ENCODE data around the gene TMEM205. TPM values are rescaled to one million over a fixed set of nuclear protein-coding genes. Genes with fewer than 3 reads are reported as not detected.
A peak's percentile ranks its signal among the peaks of the same experiment; 100 is the strongest.

TMEM205 gene
- total RNA-seq (2022) (82.0 and 94.4 TPM in 2 replicates), Bru-seq, nascent RNA (percentile 71 among the genes with signal in this experiment), BruChase-seq, experiment 1, labeled RNA remaining after a 6-hour chase (percentile 92 among the genes with signal in this experiment), BruChase-seq, experiment 2, labeled RNA remaining after a 2-hour chase (percentile 86 among the genes with signal in this experiment)
- long read RNA-seq, transcript TMEM205-203 (2 exons, 1,147 nt) = minor isoform, 9 of 172 reads
- long read RNA-seq, transcript TMEM205-210 (4 exons, 840 nt) = minor isoform, 15 of 172 reads
- long read RNA-seq, transcript TMEM205-216 (4 exons, 792 nt) = major isoform, 113 of 172 reads
- long read RNA-seq, transcript TMEM205-205 (4 exons, 677 nt) = minor isoform, 21 of 172 reads
- long read RNA-seq, partial matches to known transcripts = 0 of 172 reads
- long read RNA-seq, other reads (novel, unspliced or antisense) = 4 of 172 reads

- no peak for TF ChIP-seq CTCF (IDR thresholded peaks at IDR 0.05; ENCODE audit: unreplicated experiment)
- intact Hi-C loops (cut with micrococcal nuclease; ENCODE audit: unreplicated experiment) = no loop called here
- H3K27ac Mint-ChIP-seq (ENCODE audit: unreplicated experiment) = peak within 1 kb of the TSS; percentile 98
- DNase-seq = peak; percentile 95
- no peaks in the 10 kb centered on the region for H3K9me3 Mint-ChIP-seq (ENCODE audit: low read depth, unreplicated experiment)
- BruUV-seq (replicated peaks) = no TSS peak
- no peaks in the 10 kb centered on the region for H3K27me3 Mint-ChIP-seq (ENCODE audit: unreplicated experiment)
- peaks cover 37% of the 10 kb centered on the region for H3K36me3 Mint-ChIP-seq (ENCODE audit: insufficient read depth, unreplicated experiment)
- H3K4me1 Mint-ChIP-seq (ENCODE audit: low read depth, unreplicated experiment) = peaks cover 15% of the 10 kb centered on the region
- peak within 1 kb of the TSS; percentile 94 for H3K4me3 Mint-ChIP-seq (ENCODE audit: low read depth, unreplicated experiment)
- CTCF ChIA-PET = interaction anchor here (0.5 to 1.4 kb wide), 7 partner anchors 23 to 262 kb away, joined by 3 to 6 read pairs (median 3); partner anchors contain the start of genes ODAD3 and PRKCSH
Observed at GRCh38 chr19:11346104-11346940, at the start of gene TMEM205, which contains the start of gene CCDC159. Gene TMEM205, minus strand, starts transcription at chr19:11346268. Its CDS starts 649 bp downstream, at chr19:11345619. Gene CCDC159, plus strand, starts transcription at chr19:11346519. Its CDS starts 88 bp downstream, at chr19:11346607.

- TF ChIP-seq CTCF (IDR thresholded peaks at IDR 0.05; ENCODE audit: unreplicated experiment) = no peak
- no TSS peak for BruUV-seq (replicated peaks)
- Mint-ChIP-seq H3K36me3 (ENCODE audit: insufficient read depth, unreplicated experiment) (peaks cover 7% of the 10 kb centered on the region), H3K27me3 (ENCODE audit: unreplicated experiment) (no peaks in the 10 kb centered on the region), H3K27ac (ENCODE audit: unreplicated experiment) (no peak overlapping the region), H3K4me1 (ENCODE audit: low read depth, unreplicated experiment) (no peaks in the 10 kb centered on the region), H3K9me3 (ENCODE audit: low read depth, unreplicated experiment) (no peaks in the 10 kb centered on the region), H3K4me3 (ENCODE audit: low read depth, unreplicated experiment) (no peak overlapping the region)
- intact Hi-C loops (cut with micrococcal nuclease; ENCODE audit: unreplicated experiment) = no loop called here
- DNase-seq = no peak
- CTCF ChIA-PET = interaction anchor here (0.7 kb wide), 1 partner anchor 1495 kb away, joined by 3 read pairs; no protein-coding TSS in a partner anchor
Observed at GRCh38 chr19:11390933-11391680, 45.0 kb upstream of the TMEM205 start.

- no peaks in the 10 kb centered on the region for H3K9me3 Mint-ChIP-seq (ENCODE audit: low read depth, unreplicated experiment)
- H3K4me1 Mint-ChIP-seq (ENCODE audit: low read depth, unreplicated experiment) = no peaks in the 10 kb centered on the region
- CTCF ChIA-PET = interaction anchor here (0.7 kb wide), 1 partner anchor 1496 kb away, joined by 3 read pairs; no protein-coding TSS in a partner anchor
- TF ChIP-seq CTCF (IDR thresholded peaks at IDR 0.05; ENCODE audit: unreplicated experiment) = no peak
- BruUV-seq (replicated peaks) = no TSS peak
- intact Hi-C loops (cut with micrococcal nuclease; ENCODE audit: unreplicated experiment) = no loop called here
- DNase-seq = no peak
- no peak overlapping the region for H3K4me3 Mint-ChIP-seq (ENCODE audit: low read depth, unreplicated experiment)
- H3K27me3 Mint-ChIP-seq (ENCODE audit: unreplicated experiment) = no peaks in the 10 kb centered on the region
- H3K36me3 Mint-ChIP-seq (ENCODE audit: insufficient read depth, unreplicated experiment) = peaks cover 3% of the 10 kb centered on the region
- H3K27ac Mint-ChIP-seq (ENCODE audit: unreplicated experiment) = no peak overlapping the region
Observed at GRCh38 chr19:11390359-11390758, 44.3 kb upstream of the TMEM205 start.

All from Calu3 (cell line).